Epithelial cell of esophagus (primary cell): ENCODE measurements around the gene SIGLEC7.
A peak's percentile ranks its signal among the peaks of the same experiment; 100 is the strongest.

Source experiments
- DNase-seq: peaks from one replicate; pipeline ENCODE4 v3.0.0; 2010; ENCODE audit warnings: low read depth
- H3K4me3 ChIP-seq: 2 replicates; pipeline ENCODE4 v1.5.1; 2011; ENCODE audit warnings: mild to moderate bottlenecking, low read length, control low read depth
- CTCF ChIP-seq: IDR thresholded peaks from 2 replicates; pipeline ENCODE4 v1.5.1; 2011; ENCODE audit warnings: low read depth, mild to moderate bottlenecking, low read length, control low read depth, inconsistent platforms; ENCODE audit not compliant: insufficient read depth; ENCODE audit errors: missing control alignments

Gene SIGLEC7

DNA sequence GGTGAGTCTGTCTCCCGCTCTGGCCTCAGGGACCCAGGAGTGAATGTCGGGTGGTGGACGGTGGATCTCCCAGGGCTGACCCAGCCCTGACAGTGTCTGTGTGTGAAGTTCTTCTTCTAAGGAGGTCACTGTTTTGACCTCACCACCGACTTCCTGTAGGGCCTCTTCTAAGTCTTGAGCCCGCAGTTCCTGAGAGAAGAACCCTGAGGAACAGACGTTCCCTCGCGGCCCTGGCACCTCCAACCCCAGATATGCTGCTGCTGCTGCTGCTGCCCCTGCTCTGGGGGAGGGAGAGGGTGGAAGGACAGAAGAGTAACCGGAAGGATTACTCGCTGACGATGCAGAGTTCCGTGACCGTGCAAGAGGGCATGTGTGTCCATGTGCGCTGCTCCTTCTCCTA lies at the start of gene SIGLEC7:
Gene SIGLEC7 (plus strand): TSS at position 183 of the 400 bp plus-strand sequence. CDS start 69 bp downstream, at position 252.
- DNase-seq = no peak
- H3K4me3 ChIP-seq = no peak within 1 kb of the TSS

GRCh38 chr19:51093101-51093500 lies 49.0 kb upstream of the SIGLEC7 start:
- no peak overlapping the region for H3K4me3 ChIP-seq
- no peak for DNase-seq
- TF ChIP-seq CTCF = no peak

More for the DNA sequence above, at the start of gene SIGLEC7:
- no peak for TF ChIP-seq CTCF

DNA sequence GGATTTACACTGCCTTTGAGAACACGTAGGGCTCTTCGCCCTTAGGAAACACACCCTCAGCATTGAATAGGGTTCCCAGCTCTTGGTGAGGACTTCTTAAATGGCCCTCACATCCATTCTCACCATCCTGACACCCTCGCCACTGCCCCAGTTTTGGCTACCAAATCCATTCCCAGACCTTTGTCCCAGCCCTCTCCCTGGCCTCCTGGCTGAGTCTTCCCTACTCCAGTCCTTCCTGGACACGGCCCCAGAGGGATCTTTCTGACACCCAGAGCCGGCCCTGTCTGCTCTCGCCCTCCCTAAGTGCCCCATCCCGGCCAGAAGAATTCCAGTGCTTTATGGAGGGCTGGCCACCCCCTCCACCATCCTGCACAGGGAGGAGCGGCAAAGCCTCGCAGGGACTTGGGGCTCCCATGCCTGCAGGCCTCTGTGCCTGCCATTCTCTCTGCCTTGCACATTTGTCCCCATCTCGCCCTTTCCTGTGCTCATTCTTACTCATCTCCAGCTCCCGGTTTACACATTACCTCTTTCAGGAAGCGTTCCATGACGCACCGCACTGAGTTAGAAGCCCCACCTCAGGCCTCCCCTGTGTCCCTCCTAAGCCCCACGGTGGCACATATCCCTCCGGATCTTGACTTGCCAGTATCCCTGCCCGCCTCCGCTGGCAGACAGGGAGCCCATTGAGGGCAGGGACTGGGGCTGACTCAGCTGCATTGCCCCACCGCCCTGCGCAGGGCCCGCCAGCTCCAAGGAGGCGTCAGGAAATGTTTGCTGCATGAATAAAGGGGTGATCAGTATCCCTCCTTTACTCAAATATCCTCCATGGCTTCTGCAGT lies 48.4 kb upstream of the SIGLEC7 start:
- peak; percentile 36 for DNase-seq

GRCh38 chr19:51094696-51095279 lies 47.3 kb upstream of the SIGLEC7 start:
- no peak for DNase-seq
- no peak overlapping the region for H3K4me3 ChIP-seq
- TF ChIP-seq CTCF = peak; percentile 67

More for the DNA sequence above, 48.4 kb upstream of the SIGLEC7 start:
- no peak overlapping the region for H3K4me3 ChIP-seq
- no peak for TF ChIP-seq CTCF

DNA sequence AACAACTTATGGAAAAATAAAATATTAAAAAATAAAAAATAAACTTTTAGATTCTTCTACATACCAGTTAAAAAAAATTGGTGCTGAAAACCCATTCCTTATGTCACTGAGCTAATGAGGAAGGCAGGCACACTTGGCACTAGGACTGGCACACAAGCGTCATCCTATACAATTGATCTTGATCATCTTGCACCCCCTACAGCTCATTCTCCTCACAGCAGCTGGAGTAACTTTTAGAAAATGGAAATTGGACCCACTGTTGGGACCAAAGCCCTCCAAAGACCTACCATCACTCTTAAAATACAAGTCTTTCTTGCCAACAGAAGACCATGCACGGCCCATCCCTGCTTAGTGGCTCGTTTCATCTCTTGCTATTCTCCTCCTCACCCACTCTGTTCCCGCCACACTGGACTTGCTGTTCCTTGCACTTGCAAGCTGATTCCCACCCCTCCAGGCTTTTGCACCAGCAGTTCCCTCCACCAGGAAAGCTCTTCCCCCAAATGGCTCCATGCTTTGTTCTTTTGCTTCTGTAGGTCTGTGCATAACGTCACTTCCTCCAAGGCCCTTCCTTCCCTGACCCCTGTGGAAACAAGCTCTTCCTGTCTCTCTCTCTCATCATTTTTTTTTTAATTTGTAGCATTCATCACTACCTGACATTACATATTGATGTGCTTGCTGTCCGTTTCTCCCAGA lies 45.5 kb upstream of the SIGLEC7 start:
- no peak overlapping the region for H3K4me3 ChIP-seq
- TF ChIP-seq CTCF = peak; percentile 49

DNA sequence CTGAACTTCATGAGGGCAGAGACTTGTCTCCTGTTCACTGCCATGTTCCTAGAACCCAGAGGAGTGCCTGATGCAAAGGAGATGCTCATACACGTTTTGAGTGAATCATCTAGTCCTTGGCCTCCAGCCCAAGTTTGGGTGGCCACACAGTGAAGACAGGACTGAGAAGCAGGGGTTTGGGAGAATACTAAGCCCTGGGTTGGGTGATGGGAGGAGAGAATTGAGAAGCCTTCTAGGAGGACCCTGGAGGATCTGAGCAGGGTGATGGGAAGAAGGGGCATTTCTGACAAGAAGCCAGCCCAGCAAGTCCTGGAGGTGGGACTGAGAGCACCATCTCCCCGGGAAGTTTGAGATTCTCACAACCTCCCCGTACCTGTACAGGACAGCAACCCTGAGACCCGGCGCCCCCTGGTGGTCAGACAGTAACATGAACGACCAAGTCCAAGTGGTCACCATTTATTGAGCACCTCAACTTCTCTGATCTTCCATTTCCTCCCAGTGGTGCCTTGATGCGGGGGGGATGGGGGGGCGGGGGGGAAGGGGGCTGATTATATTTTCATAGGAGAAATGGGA lies 44.8 kb upstream of the SIGLEC7 start:
- H3K4me3 ChIP-seq = no peak overlapping the region
- peak; percentile 73 for TF ChIP-seq CTCF
- DNase-seq = peak; percentile 90

More for the DNA sequence above, 45.5 kb upstream of the SIGLEC7 start:
- DNase-seq = no peak
